ENCODE results near the gene ALX3. TPM values are rescaled to one million over a fixed set of nuclear protein-coding genes. Genes with fewer than 3 reads are reported as not detected.

Gene ALX3
- total RNA-seq, 2 donors from 2014 or later, result not detected

GRCh38 chr1:110084227-110085078 lies 14.0 kb upstream of the ALX3 start:
- TF ChIP-seq CTCF (conservative IDR thresholded peaks at IDR 0.05), result no peak
- no peak overlapping the region for H3K27ac ChIP-seq (ENCODE audit: low read depth, low read length)
- peaks cover 84% of the 10 kb centered on the region for H3K27me3 Mint-ChIP-seq (ENCODE audit: insufficient read depth)
- WGBS, 2 experiments (ENCODE audit: insufficient coverage in 1 of 2, insufficient read length in 1 of 2), result 2 to 4% methylated on average over 26 to 72 of the region's 72 CpGs
- no peak overlapping the region for H3K27ac Mint-ChIP-seq
- peaks cover 13% of the 10 kb centered on the region for H3K4me1 Mint-ChIP-seq
- no peaks in the 10 kb centered on the region for H3K9me3 Mint-ChIP-seq
- no peak overlapping the region for H3K9ac ChIP-seq (ENCODE audit: extremely low read depth, low read length, poor library complexity, severe bottlenecking)
- peak; percentile 63 for DNase-seq
- H3K36me3 ChIP-seq (ENCODE audit: control insufficient read depth, insufficient read depth, low read length), result no peaks in the 10 kb centered on the region
- H3K27me3 ChIP-seq (ENCODE audit: control insufficient read depth, insufficient read depth, low read length, poor library complexity, severe bottlenecking), result peaks cover 87% of the 10 kb centered on the region
- peak overlapping the region; percentile 66 for H3K4me3 ChIP-seq (ENCODE audit: low read length)
- peak overlapping the region; percentile 43 for H3K4me3 Mint-ChIP-seq
- H3K4me1 ChIP-seq (ENCODE audit: control insufficient read depth, insufficient read depth, low read length), result peaks cover 9% of the 10 kb centered on the region
- no peaks in the 10 kb centered on the region for H3K36me3 Mint-ChIP-seq (ENCODE audit: low read depth)
- H3K9me3 ChIP-seq (ENCODE audit: control insufficient read depth, low read length), result no peaks in the 10 kb centered on the region

- no peak for DNase-seq
- TF ChIP-seq CTCF (conservative IDR thresholded peaks at IDR 0.05), result no peak
- no peaks in the 10 kb centered on the region for H3K36me3 Mint-ChIP-seq (ENCODE audit: low read depth)
- Histone ChIP-seq H3K36me3 (ENCODE audit: control insufficient read depth, insufficient read depth, low read length) (no peaks in the 10 kb centered on the region), H3K9me3 (ENCODE audit: control insufficient read depth, low read length) (no peaks in the 10 kb centered on the region), H3K4me3 (ENCODE audit: low read length) (peak overlapping the region; percentile 66), H3K27me3 (ENCODE audit: control insufficient read depth, insufficient read depth, low read length, poor library complexity, severe bottlenecking) (peaks cover 93% of the 10 kb centered on the region), H3K27ac (ENCODE audit: low read depth, low read length) (no peak overlapping the region), H3K4me1 (ENCODE audit: control insufficient read depth, insufficient read depth, low read length) (peaks cover 9% of the 10 kb centered on the region), H3K9ac (ENCODE audit: extremely low read depth, low read length, poor library complexity, severe bottlenecking) (no peak overlapping the region)
- H3K4me3 Mint-ChIP-seq, result peak overlapping the region; percentile 43
- peaks cover 88% of the 10 kb centered on the region for H3K27me3 Mint-ChIP-seq (ENCODE audit: insufficient read depth)
- peaks cover 7% of the 10 kb centered on the region for H3K4me1 Mint-ChIP-seq
- H3K27ac Mint-ChIP-seq, result no peak overlapping the region
- H3K9me3 Mint-ChIP-seq, result no peaks in the 10 kb centered on the region
- WGBS, 2 experiments (ENCODE audit: insufficient coverage in 1 of 2, insufficient read length in 1 of 2), result 4% methylated on average over 5 to 37 of the region's 37 CpGs
Measured at GRCh38 chr1:110083866-110084226, 13.4 kb upstream of the ALX3 start.

- no peaks in the 10 kb centered on the region for H3K36me3 ChIP-seq (ENCODE audit: control insufficient read depth, insufficient read depth, low read length)
- no peak for TF ChIP-seq CTCF (conservative IDR thresholded peaks at IDR 0.05)
- H3K4me1 ChIP-seq (ENCODE audit: control insufficient read depth, insufficient read depth, low read length), result peaks cover 9% of the 10 kb centered on the region
- Mint-ChIP-seq H3K9me3 (no peaks in the 10 kb centered on the region), H3K27me3 (ENCODE audit: insufficient read depth) (peaks cover 94% of the 10 kb centered on the region), H3K4me1 (peaks cover 7% of the 10 kb centered on the region), H3K36me3 (ENCODE audit: low read depth) (no peaks in the 10 kb centered on the region), H3K4me3 (peak overlapping the region; percentile 43), H3K27ac (no peak overlapping the region)
- no peak for DNase-seq
- peak overlapping the region; percentile 45 for H3K4me3 ChIP-seq (ENCODE audit: low read length)
- WGBS, 2 experiments (ENCODE audit: insufficient coverage in 1 of 2, insufficient read length in 1 of 2), result 26 to 33% methylated on average over 8 to 15 of the region's 15 CpGs
- H3K9ac ChIP-seq (ENCODE audit: extremely low read depth, low read length, poor library complexity, severe bottlenecking), result no peak overlapping the region
- no peaks in the 10 kb centered on the region for H3K9me3 ChIP-seq (ENCODE audit: control insufficient read depth, low read length)
- no peak overlapping the region for H3K27ac ChIP-seq (ENCODE audit: low read depth, low read length)
- H3K27me3 ChIP-seq (ENCODE audit: control insufficient read depth, insufficient read depth, low read length, poor library complexity, severe bottlenecking), result peaks cover 95% of the 10 kb centered on the region
Measured at GRCh38 chr1:110083061-110083865, 12.8 kb upstream of the ALX3 start.

All from endodermal cell (in vitro differentiated cells).